Stimulated activated CD4-positive, alpha-beta T cell treated with anti-CD3 and anti-CD28 coated beads, TNF-alpha, amount 100 ng/mL, for 4 hours (primary cell): ENCODE data around the gene CDYL.

Experiments used
- DNase-seq, 3 experiments: peaks; one replicate each; pipeline ENCODE4 v3.0.0-alpha.2; 2020; ENCODE audit warnings: low read depth in 3 of 3

Gene CDYL

GRCh38 chr6:4880363-4880762 lies 104.2 kb downstream of the CDYL start:
- DNase-seq, result no peak

GRCh38 chr6:4883298-4883697 lies 107.1 kb downstream of the CDYL start:
- no peak for DNase-seq

GRCh38 chr6:4884646-4885340 lies 108.6 kb downstream of the CDYL start:
- no peak for DNase-seq

GRCh38 chr6:4885341-4885933 lies 109.2 kb downstream of the CDYL start:
- no peak for DNase-seq

- DNase-seq, result no peak
These were observed 112.6 kb downstream of the CDYL start for GRCh38 chr6:4888841-4889240.

GRCh38 chr6:4889701-4890100 lies 113.5 kb downstream of the CDYL start:
- DNase-seq, result no peak

GRCh38 chr6:4890191-4890590 lies 114.0 kb downstream of the CDYL start:
- DNase-seq, result no peak

- DNase-seq, result no peak
These were observed 114.4 kb downstream of the CDYL start for GRCh38 chr6:4890627-4891026.

GRCh38 chr6:4891141-4891540 lies 114.9 kb downstream of the CDYL start:
- DNase-seq, result no peak

- no peak for DNase-seq
These were observed 116.7 kb downstream of the CDYL start for GRCh38 chr6:4892785-4893485.

- no peak for DNase-seq
These were observed 117.8 kb downstream of the CDYL start for GRCh38 chr6:4894049-4894448.

- no peak for DNase-seq
These were observed 119.8 kb downstream of the CDYL start for GRCh38 chr6:4895971-4896370.

GRCh38 chr6:4896401-4896800 lies 120.2 kb downstream of the CDYL start:
- DNase-seq, result no peak

GRCh38 chr6:4899249-4900034 lies 123.2 kb downstream of the CDYL start:
- DNase-seq, result no peak

GRCh38 chr6:4901386-4902061 lies 125.3 kb downstream of the CDYL start:
- DNase-seq, result no peak

GRCh38 chr6:4902363-4902762 lies 126.2 kb downstream of the CDYL start:
- DNase-seq, result no peak

- no peak for DNase-seq
These were observed 126.9 kb downstream of the CDYL start for GRCh38 chr6:4903121-4903520.

GRCh38 chr6:4903751-4904370 lies 127.7 kb downstream of the CDYL start:
- DNase-seq, result no peak

GRCh38 chr6:4904461-4905025 lies 128.3 kb downstream of the CDYL start:
- no peak for DNase-seq

GRCh38 chr6:4905826-4906225 lies 129.6 kb downstream of the CDYL start:
- no peak for DNase-seq
